Measurements from ENCODE around the gene MAPK11.

DNA sequence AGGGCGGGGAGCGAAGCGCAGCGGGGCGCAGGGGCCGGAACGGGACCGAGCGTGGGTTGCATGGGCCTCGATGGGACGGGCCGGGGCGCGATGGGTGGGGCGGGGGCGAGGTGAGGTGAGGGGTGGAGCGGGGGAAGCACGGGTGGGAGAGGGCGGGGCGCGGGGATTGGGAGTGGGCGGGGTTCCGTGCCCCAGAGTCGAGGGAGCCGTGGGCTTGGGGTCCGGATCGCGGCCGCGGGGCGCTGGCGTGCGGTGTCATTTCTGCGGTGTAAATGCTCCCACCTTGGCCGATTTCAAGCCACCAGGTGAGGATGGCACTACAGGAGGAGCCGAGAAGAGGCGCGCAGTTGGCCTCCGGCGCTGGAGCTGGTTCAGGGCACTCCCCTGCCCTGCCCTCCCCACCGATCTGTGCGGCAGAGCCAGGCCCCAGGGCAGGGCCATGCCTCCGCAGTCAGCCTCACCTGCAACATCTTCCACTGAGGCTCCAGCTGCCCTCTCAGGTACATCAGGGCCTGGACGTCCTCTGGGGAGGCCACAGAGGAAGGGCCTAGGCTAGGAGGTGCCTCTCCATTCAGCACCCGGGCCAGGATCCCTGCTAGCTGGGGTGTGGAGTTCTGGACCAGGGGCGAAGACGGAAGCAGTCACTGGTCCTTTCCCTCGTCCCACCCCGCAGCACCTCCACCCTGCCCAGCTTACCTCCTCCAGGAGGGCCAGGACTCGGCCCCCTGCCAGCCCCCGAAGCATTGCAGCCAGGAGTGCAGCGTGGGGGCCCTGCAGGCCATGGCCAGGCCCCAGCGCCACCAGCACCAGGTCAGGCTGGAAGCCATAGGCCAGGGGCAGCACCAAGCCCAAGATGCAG is 24.7 kb downstream of the MAPK11 start:
- TF ChIP-seq, protein P1, sequence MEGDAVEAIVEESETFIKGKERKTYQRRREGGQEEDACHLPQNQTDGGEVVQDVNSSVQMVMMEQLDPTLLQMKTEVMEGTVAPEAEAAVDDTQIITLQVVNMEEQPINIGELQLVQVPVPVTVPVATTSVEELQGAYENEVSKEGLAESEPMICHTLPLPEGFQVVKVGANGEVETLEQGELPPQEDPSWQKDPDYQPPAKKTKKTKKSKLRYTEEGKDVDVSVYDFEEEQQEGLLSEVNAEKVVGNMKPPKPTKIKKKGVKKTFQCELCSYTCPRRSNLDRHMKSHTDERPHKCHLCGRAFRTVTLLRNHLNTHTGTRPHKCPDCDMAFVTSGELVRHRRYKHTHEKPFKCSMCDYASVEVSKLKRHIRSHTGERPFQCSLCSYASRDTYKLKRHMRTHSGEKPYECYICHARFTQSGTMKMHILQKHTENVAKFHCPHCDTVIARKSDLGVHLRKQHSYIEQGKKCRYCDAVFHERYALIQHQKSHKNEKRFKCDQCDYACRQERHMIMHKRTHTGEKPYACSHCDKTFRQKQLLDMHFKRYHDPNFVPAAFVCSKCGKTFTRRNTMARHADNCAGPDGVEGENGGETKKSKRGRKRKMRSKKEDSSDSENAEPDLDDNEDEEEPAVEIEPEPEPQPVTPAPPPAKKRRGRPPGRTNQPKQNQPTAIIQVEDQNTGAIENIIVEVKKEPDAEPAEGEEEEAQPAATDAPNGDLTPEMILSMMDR (IDR thresholded peaks at IDR 0.05): no peak
- TF ChIP-seq POLR2A (IDR thresholded peaks at IDR 0.05) (no peak), EP300 (IDR thresholded peaks at IDR 0.05) (no peak)

All from ovary (tissue), 3 donors.